ENCODE results near the gene TTYH2. TPM values are rescaled to one million over a fixed set of nuclear protein-coding genes. Genes with fewer than 3 reads are reported as not detected.

The TTYH2 gene
- total and polyA plus RNA-seq, 7 donors, result 0.89 to 16.4 (median 5.1) TPM

GRCh38 chr17:74241847-74242246 is 28.5 kb downstream of the TTYH2 start:
- Histone ChIP-seq H3K4me3 (no peak overlapping the region), H3K4me1 (peaks cover 17% of the 10 kb centered on the region), H3K27ac (peak overlapping the region; percentile 41), H3K36me3 (ENCODE audit: insufficient read depth in 1 of 2, low read depth in 1 of 2) (peaks cover 0 to 8% of the 10 kb centered on the region in 2 donors), H3K9me3 (no peaks in the 10 kb centered on the region), H3K27me3 (ENCODE audit: insufficient read depth in 3 of 3, low read length in 2 of 3) (no peaks in the 10 kb centered on the region)
- 37 to 82% (median 42%) methylated on average over 2 of the region's 2 CpGs for WGBS, 3 donors
- intact Hi-C loops (cut with DNase I), result no loop called here
- peak in 2 of 4 donors; percentile 62 to 68 for ATAC-seq
- TF ChIP-seq, protein P1, sequence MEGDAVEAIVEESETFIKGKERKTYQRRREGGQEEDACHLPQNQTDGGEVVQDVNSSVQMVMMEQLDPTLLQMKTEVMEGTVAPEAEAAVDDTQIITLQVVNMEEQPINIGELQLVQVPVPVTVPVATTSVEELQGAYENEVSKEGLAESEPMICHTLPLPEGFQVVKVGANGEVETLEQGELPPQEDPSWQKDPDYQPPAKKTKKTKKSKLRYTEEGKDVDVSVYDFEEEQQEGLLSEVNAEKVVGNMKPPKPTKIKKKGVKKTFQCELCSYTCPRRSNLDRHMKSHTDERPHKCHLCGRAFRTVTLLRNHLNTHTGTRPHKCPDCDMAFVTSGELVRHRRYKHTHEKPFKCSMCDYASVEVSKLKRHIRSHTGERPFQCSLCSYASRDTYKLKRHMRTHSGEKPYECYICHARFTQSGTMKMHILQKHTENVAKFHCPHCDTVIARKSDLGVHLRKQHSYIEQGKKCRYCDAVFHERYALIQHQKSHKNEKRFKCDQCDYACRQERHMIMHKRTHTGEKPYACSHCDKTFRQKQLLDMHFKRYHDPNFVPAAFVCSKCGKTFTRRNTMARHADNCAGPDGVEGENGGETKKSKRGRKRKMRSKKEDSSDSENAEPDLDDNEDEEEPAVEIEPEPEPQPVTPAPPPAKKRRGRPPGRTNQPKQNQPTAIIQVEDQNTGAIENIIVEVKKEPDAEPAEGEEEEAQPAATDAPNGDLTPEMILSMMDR (IDR thresholded peaks at IDR 0.05), result no peak
- no peak for DNase-seq

DNA sequence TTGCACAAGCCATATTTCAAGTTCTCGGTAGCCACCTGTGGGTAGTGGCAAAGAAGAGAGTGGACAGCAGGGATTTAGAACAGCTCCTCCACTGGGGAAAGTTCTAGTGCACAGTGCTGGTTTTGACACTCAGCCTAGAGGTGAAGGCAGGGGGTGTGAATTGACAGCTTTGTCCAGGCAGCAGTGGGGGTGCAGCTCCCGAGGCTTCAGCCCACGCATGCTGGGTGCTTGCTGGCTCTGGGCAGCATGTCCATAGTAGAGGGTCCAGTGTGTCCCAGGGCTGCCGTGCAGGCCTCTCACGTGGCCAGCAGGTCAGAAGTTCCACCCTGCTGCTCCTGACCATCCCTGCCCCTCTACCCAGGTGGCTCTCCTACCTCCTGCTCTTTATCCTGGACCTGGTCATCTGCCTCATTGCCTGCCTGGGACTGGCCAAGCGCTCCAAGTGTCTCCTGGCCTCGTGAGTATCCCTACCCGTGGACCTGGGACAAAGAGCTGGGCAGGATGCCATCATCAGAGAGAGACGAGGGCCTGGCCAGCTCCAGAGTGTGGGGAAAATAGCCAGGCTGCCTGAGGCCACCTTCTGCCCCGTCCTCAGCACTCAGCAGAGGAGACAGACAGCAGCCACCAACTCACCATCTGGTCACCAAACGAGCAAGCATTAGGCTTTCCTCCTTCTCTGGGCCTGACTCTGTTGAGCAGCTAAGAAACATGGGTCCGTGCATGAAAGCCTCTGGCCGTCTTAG is 29.8 kb downstream of the TTYH2 start:
- peak overlapping the region; percentile 16 for H3K27ac ChIP-seq
- H3K36me3 ChIP-seq (ENCODE audit: insufficient read depth in 1 of 2, low read depth in 1 of 2), result peaks cover 0 to 5% of the 10 kb centered on the region in 2 donors
- H3K9me3 ChIP-seq, result no peaks in the 10 kb centered on the region
- H3K4me1 ChIP-seq, result peaks cover 17% of the 10 kb centered on the region
- 42 to 53% (median 46%) methylated on average over 13 of the region's 13 CpGs for WGBS, 3 donors
- intact Hi-C loops (cut with DNase I), result no loop called here
- no peaks in the 10 kb centered on the region for H3K27me3 ChIP-seq (ENCODE audit: insufficient read depth in 3 of 3, low read length in 2 of 3)
- DNase-seq (peak in 1 of 2 donors; percentile 79), ATAC-seq (peak; percentile 70 to 89 (median 82))
- no peak overlapping the region for H3K4me3 ChIP-seq
- TF ChIP-seq, protein P1 (IDR thresholded peaks at IDR 0.05), result no peak

DNA sequence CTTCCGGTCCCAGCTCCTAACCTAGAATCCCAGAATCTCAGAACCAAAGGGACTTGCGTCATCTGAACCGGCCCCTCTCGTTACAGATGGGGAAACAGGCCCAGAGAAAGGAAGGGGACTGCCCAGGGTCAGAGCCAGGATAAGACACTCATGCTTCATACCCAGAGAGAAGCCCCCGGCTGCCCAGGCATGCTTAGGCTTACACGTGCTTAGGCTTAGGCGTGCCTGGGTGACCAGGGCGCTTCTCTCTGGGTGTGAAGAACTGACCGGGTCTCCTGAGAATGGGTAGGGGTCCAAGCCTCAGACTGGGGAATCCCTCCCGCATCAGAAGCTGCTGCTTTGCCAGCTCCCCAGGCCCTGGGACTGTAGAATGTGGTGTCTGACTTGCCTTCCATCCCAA is 30.8 kb downstream of the TTYH2 start:
- intact Hi-C loops (cut with DNase I), result no loop called here
- WGBS, 3 donors, result 91 to 99% (median 92%) methylated on average over 10 of the region's 10 CpGs
- no peak overlapping the region for H3K27ac ChIP-seq
- no peak for ATAC-seq
- H3K27me3 ChIP-seq (ENCODE audit: insufficient read depth in 3 of 3, low read length in 2 of 3), result no peaks in the 10 kb centered on the region
- H3K9me3 ChIP-seq, result no peaks in the 10 kb centered on the region
- H3K4me3 ChIP-seq, result no peak overlapping the region
- TF ChIP-seq, protein P1 (IDR thresholded peaks at IDR 0.05), result no peak
- no peak for DNase-seq
- H3K36me3 ChIP-seq (ENCODE audit: insufficient read depth in 1 of 2, low read depth in 1 of 2), result peaks cover 0 to 4% of the 10 kb centered on the region in 2 donors
- H3K4me1 ChIP-seq, result peaks cover 17% of the 10 kb centered on the region

- Histone ChIP-seq H3K27ac (no peak overlapping the region), H3K9me3 (no peaks in the 10 kb centered on the region), H3K4me3 (no peak overlapping the region), H3K36me3 (ENCODE audit: insufficient read depth in 1 of 2, low read depth in 1 of 2) (peaks cover 0 to 4% of the 10 kb centered on the region in 2 donors), H3K27me3 (ENCODE audit: insufficient read depth in 3 of 3, low read length in 2 of 3) (no peaks in the 10 kb centered on the region), H3K4me1 (peaks cover 17% of the 10 kb centered on the region)
- ATAC-seq (no peak), DNase-seq (no peak)
- intact Hi-C loops (cut with DNase I), result no loop called here
- WGBS, 3 donors, result 49 to 60% (median 55%) methylated on average over 6 of the region's 6 CpGs
- TF ChIP-seq, protein P1 (IDR thresholded peaks at IDR 0.05), result no peak
Observed at GRCh38 chr17:74244548-74244947, 31.2 kb downstream of the TTYH2 start.
